Measurements from ENCODE around the gene CHST8.
"Not testable (repeated sequence)": the region's sequence is repeated elsewhere in the genome, so short reads cannot be mapped to it uniquely, and the experiment has no call there.

The CHST8 gene

DNA sequence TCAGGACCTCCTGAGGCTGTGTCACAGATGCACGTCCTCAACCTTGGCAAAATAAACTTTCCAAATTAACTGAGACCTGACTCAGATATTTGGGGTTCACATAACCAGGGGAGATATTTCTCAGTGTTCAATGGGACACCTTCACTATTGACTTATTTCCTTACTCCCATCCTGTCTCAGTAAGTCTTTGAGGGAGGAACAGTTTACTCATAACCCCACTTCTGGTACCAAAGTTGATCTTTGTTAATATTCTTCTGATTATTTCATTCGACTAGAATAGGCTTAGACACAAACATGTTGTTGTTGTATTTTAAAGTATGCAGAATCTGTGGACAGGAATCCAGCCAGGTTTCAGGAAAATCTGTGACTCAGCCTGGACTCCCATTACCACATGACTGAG is 34.6 kb upstream of the CHST8 start:
- TF ChIP-seq, protein P1, sequence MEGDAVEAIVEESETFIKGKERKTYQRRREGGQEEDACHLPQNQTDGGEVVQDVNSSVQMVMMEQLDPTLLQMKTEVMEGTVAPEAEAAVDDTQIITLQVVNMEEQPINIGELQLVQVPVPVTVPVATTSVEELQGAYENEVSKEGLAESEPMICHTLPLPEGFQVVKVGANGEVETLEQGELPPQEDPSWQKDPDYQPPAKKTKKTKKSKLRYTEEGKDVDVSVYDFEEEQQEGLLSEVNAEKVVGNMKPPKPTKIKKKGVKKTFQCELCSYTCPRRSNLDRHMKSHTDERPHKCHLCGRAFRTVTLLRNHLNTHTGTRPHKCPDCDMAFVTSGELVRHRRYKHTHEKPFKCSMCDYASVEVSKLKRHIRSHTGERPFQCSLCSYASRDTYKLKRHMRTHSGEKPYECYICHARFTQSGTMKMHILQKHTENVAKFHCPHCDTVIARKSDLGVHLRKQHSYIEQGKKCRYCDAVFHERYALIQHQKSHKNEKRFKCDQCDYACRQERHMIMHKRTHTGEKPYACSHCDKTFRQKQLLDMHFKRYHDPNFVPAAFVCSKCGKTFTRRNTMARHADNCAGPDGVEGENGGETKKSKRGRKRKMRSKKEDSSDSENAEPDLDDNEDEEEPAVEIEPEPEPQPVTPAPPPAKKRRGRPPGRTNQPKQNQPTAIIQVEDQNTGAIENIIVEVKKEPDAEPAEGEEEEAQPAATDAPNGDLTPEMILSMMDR (IDR thresholded peaks at IDR 0.05; ENCODE audit: low read depth, low read length): no peak
- no peak for DNase-seq (ENCODE audit: extremely low read depth, low read depth)

DNA sequence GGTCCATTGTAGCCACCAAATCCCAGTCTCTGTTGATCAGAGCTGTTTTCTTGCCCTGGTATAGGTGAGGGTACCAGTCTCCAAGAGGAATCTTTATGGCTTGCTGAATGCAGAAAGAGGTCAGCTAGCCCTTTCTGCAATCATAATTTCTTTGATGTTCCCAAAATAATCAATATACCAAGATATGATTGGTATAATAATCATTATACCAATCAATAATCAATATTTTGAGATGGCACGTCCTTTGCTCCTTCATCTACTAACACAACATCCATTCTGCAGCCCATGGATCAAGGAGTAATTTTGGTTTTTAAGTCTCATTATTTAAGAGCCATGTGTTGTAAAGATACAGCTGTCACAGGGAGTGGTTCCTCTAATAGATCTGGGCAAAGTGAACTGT is 31.5 kb upstream of the CHST8 start:
- TF ChIP-seq, protein P1 (IDR thresholded peaks at IDR 0.05; ENCODE audit: low read depth, low read length): no peak

DNA sequence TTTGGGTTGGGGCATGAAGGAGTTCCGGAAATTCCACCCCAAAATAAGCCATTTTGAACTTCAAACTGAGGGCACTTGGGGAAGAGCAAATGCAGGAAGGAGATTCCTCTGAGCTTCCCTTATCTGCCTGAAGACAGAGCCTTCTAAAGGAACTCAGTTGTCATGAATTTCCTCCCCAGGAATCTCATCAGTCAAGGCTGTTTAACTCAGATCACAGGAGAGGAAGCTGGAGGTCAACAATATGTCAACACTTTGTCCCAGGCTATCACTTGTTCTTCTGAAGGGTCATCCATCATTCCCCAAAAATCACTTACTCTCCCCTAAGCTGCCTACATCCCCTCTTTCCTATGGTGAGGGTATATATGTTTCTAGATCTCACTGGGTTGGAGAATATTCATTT is 26.0 kb upstream of the CHST8 start:
- DNase-seq (ENCODE audit: extremely low read depth, low read depth): no peak
- TF ChIP-seq, protein P1 (IDR thresholded peaks at IDR 0.05; ENCODE audit: low read depth, low read length): no peak

More for the DNA sequence above, 31.5 kb upstream of the CHST8 start:
- DNase-seq (ENCODE audit: extremely low read depth, low read depth): no peak

DNA sequence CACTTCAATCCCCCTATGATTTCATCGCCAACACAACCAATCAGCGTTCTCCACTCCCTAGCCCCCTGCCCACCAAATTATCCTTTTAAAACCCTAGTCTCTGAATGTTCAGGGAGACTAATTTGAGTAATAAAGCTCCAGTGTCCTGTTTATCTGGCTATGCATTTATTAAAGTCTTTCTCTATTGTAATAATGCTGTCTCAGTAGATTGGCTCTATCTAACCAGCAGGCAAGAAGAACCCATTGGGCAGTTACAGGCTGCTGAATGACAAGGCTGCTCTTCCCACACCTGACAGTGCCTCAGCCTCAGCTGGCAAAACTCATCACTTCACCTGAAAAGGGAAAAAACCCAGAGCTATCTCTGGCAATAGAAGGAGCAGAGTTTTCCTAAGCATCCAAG is 20.2 kb upstream of the CHST8 start:
- no peak for DNase-seq (ENCODE audit: extremely low read depth, low read depth)
- TF ChIP-seq, protein P1 (IDR thresholded peaks at IDR 0.05; ENCODE audit: low read depth, low read length): no peak

DNA sequence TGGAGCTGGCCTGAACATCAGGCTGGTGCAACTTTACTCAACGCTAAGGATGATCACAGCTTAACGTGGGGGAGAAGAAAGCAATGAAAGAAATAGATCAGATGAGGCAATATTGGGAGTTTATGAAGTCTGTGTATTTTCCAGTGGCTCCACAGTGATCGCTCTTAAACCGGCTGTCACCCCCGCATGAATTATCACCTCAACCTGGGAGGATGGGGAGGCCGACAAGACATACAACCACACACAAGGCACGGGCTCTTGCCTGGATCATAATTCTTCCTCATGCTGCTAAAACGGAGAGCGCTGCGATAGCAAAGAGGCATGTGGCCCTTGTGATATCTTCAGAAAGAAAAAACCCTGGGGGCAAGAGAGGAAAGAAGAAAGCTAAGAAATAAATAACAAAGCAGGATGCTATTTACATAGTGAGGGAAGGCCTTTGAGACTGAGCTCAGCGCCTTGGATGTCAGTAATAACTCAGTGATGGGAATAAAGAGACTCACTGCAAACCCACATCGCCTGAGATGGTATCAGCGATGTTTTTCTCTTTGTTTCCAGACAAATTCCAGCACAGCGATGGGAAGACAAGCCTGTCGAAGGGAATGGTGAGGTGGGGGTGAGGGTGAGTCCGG is 19.1 kb upstream of the CHST8 start:
- TF ChIP-seq, protein P1 (IDR thresholded peaks at IDR 0.05; ENCODE audit: low read depth, low read length): no peak
- no peak for DNase-seq (ENCODE audit: extremely low read depth, low read depth)

DNA sequence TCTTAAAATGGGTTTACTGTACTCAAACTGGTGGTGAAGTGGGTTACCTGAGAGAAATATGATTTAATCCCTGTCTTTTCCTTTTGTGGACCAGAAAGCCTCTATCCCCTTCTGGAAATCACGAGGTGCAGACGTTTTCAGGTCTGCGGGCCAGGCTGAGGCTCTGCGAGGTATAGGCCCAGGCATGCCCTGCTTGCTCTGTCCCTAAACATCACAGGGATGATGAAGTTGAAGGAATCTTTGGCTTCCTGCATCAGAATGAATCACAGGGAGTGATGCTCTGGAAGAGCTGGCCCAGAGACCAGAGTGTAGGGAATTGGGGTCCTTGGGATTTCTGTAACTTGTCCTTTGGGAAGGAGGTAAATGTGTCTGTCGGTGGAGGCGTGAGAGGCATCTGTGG is 18.4 kb upstream of the CHST8 start:
- no peak for DNase-seq (ENCODE audit: extremely low read depth, low read depth)
- TF ChIP-seq, protein P1 (IDR thresholded peaks at IDR 0.05; ENCODE audit: low read depth, low read length): no peak

DNA sequence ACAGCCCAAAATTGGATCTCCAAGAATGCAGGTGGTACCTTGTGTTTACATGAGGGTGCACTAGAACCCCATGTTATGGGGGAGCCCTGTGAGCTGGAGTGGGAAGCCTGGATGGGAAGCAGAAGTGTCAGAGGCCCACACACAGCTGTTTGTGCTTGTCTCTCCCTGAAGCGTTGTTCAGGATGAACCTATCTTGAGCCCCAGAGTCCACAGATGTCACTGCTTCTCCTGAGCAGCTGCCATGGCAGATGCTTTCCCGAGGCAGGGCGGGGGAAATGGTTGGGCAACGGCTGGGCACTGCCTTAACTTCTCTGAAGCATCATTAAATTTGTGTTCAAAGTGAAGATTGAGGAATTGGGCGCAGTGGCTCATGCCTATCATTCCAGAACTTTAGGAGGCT is 17.1 kb upstream of the CHST8 start:
- DNase-seq (ENCODE audit: extremely low read depth, low read depth): no peak

DNA sequence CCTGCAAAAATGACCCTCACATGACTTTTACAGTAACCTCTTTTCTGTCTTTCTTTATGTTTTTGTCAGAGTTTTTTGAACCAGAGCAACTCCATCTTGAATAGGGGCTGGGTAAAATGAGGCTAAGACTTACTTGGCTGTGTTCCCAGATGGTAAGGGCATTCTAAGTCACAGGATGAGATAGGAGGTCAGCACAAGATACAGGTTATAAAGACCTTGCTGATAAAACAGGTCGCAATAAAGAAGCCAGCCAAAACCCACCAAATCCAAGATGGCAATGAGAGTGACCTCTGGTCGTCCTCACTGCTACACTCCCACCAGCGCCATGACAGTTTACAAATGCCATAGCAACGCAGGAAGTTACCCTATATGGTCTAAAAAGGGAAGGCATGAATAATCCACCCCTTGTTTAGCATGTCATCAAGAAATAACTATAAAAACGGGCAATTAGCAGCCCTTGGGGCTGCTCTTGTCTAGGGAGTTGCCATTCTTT is 15.9 kb upstream of the CHST8 start:
- DNase-seq (ENCODE audit: extremely low read depth, low read depth): not testable (repeated sequence)

More for the DNA sequence above, 17.1 kb upstream of the CHST8 start:
- TF ChIP-seq, protein P1 (IDR thresholded peaks at IDR 0.05; ENCODE audit: low read depth, low read length): no peak
